HCT116 (cell line): ENCODE data around the gene CD300C. TPM values are rescaled to one million over a fixed set of nuclear protein-coding genes. Genes with fewer than 3 reads are reported as not detected.

Experiments
- ATAC-seq: fragments of 200-7000 bp; cut with Tn5 transposase; 2 replicates; pipeline ENCODE4 v1.9.1; 2020; ENCODE audit warnings: mild to moderate bottlenecking, moderate library complexity
- BruUV-seq: library from RNA; stranded (reverse); fragments of 400-500 nt; replicated peaks from 2 replicates; lab custom pipeline; 2021; lab: Mats Ljungman, UMichigan
- CTCF ChIA-PET: fragments of 300-600 bp; sonication (Branson Sonifier 250); formaldehyde crosslinking; loops from one replicate; lab custom pipeline; 2021; ENCODE audit warnings: antibody characterized with exemption; lab: Charles Lee
- POLR2A ChIA-PET: fragments of 300-600, 350-600 bp; sonication (Branson Sonifier 250); formaldehyde crosslinking; loops from one replicate; lab custom pipeline; 2021; ENCODE audit warnings: antibody characterized with exemption; lab: Charles Lee
- RAD21 ChIA-PET, 2 experiments: fragments of 300-600 bp; sonication (Branson Sonifier 250); formaldehyde crosslinking; loops; one replicate each; lab custom pipeline; 2023; ENCODE audit warnings: low total read pairs in 2 of 2; ENCODE audit not compliant: uncharacterized antibody in 2 of 2, unreplicated experiment in 2 of 2, low non-redundant PET in 1 of 2; lab: Charles Lee
- DNase-seq: peaks from one replicate; pipeline ENCODE4 v3.0.0-alpha.2; 2010; ENCODE audit warnings: low read depth, low spot score
- H2AFZ ChIP-seq: fragments of 200-600 bp; shearing (Covaris generic), sonication (generic); 2 replicates; pipeline ENCODE4 v1.6.1; 2017; ENCODE audit warnings: low read depth, mixed run types, mixed read lengths, antibody characterized with exemption, low read length; ENCODE audit not compliant: poor library complexity, severe bottlenecking
- H3K27ac ChIP-seq: 2 replicates; pipeline ENCODE4 v1.5.1; 2012; ENCODE audit warnings: low read depth, low read length
- H3K27me3 ChIP-seq: fragments of 200-600 bp; sonication (generic); 2 replicates; pipeline ENCODE4 v1.6.1; 2016; ENCODE audit warnings: mixed run types, low read length, mixed read lengths; ENCODE audit not compliant: insufficient read depth
- H3K36me3 ChIP-seq, 2 experiments: fragments of 200-500 bp in 1 of 2; fragments of 200-600 bp in 1 of 2; sonication (Bioruptor generic) in 1 of 2; sonication (generic) in 1 of 2; 2 replicates each; pipeline versions ENCODE4 v1.5.1 to v1.6.1; 2014 to 2016; ENCODE audit warnings: low read length in 2 of 2, inconsistent platforms in 1 of 2, mixed read lengths in 1 of 2, mixed run types in 1 of 2; ENCODE audit not compliant: insufficient read depth in 2 of 2, control insufficient read depth in 1 of 2
- H3K4me1 ChIP-seq, 2 experiments: fragments of 200-600 bp in 1 of 2; sonication (generic) in 1 of 2; 2 replicates each; pipeline versions ENCODE4 v1.5.1 to v1.6.1; 2012 to 2017; ENCODE audit warnings: low read length in 2 of 2, inconsistent platforms in 1 of 2, mild to moderate bottlenecking in 1 of 2, mixed read lengths in 1 of 2, mixed run types in 1 of 2, moderate library complexity in 1 of 2; ENCODE audit not compliant: insufficient read depth in 2 of 2, control insufficient read depth in 1 of 2
- H3K4me2 ChIP-seq: fragments of 200-600 bp; sonication (generic); 2 replicates; pipeline ENCODE4 v1.6.1; 2017; ENCODE audit warnings: mixed run types, low read length, mixed read lengths
- H3K4me3 ChIP-seq, 2 experiments: fragments of 200-600 bp in 1 of 2; sonication (generic) in 1 of 2; replicated peaks in 1 of 2; 2 replicates each; pipeline ENCODE4 v1.5.1; 2011 to 2016; ENCODE audit warnings: low read length in 2 of 2, control low read depth in 1 of 2, low read depth in 1 of 2, mild to moderate bottlenecking in 1 of 2, mixed read lengths in 1 of 2, mixed run types in 1 of 2
- H3K79me2 ChIP-seq: fragments of 200-600 bp; sonication (generic); 2 replicates; pipeline ENCODE4 v1.6.1; 2017; ENCODE audit warnings: mild to moderate bottlenecking, mixed run types, low read length, moderate library complexity, mixed read lengths; ENCODE audit not compliant: insufficient read depth
- H3K9ac ChIP-seq: fragments of 200-600 bp; sonication (generic); 2 replicates; pipeline ENCODE4 v1.6.1; 2016; ENCODE audit warnings: low read length, mixed read lengths
- H3K9me2 ChIP-seq: fragments of 200-600 bp; sonication (generic), shearing (Covaris generic); 2 replicates; pipeline ENCODE4 v1.6.1; 2017; ENCODE audit warnings: mixed run types, mild to moderate bottlenecking, moderate library complexity; ENCODE audit not compliant: insufficient read depth
- H3K9me3 ChIP-seq, 2 experiments: fragments of 200-500 bp in 1 of 2; fragments of 200-600 bp in 1 of 2; sonication (Bioruptor generic) in 1 of 2; sonication (generic) in 1 of 2; 2 replicates each; pipeline ENCODE4 v1.6.1; 2014 to 2017; ENCODE audit warnings: low read length in 2 of 2, mixed read lengths in 2 of 2, inconsistent platforms in 1 of 2, low read depth in 1 of 2, mild to moderate bottlenecking in 1 of 2, mixed run types in 1 of 2, moderate library complexity in 1 of 2; ENCODE audit not compliant: control insufficient read depth in 1 of 2, insufficient read depth in 1 of 2
- H4K20me1 ChIP-seq: fragments of 200-600 bp; sonication (generic), shearing (Covaris generic); 2 replicates; pipeline ENCODE4 v1.6.1; 2017; ENCODE audit warnings: mixed run types, mild to moderate bottlenecking, moderate library complexity; ENCODE audit not compliant: insufficient read depth
- CBX3 ChIP-seq: IDR thresholded peaks from 2 replicates; pipeline ENCODE4 v1.6.1; 2012; ENCODE audit warnings: low read depth
- CEBPB ChIP-seq: IDR thresholded peaks from 2 replicates; pipeline ENCODE4 v1.6.1; 2012; ENCODE audit warnings: low read depth
- ELF1 ChIP-seq: IDR thresholded peaks from 2 replicates; pipeline ENCODE4 v1.6.1; 2012; ENCODE audit warnings: low read depth, borderline replicate concordance
- EZH2 ChIP-seq: fragments of 200-600 bp; sonication (generic); IDR thresholded peaks from 2 replicates; pipeline ENCODE4 v1.6.1; 2017; ENCODE audit warnings: antibody characterized with exemption, mixed run types
- JUND ChIP-seq: IDR thresholded peaks from 2 replicates; pipeline ENCODE4 v1.6.1; 2012
- POLR2AphosphoS5 ChIP-seq: IDR thresholded peaks from 2 replicates; pipeline ENCODE4 v1.6.1; 2011; ENCODE audit warnings: mild to moderate bottlenecking, low read depth, low read length, moderate library complexity
- ZBTB33 ChIP-seq: IDR thresholded peaks from 2 replicates; pipeline ENCODE4 v1.6.1; 2011; ENCODE audit warnings: mild to moderate bottlenecking, low read length, moderate library complexity; ENCODE audit not compliant: insufficient replicate concordance; ENCODE audit errors: extremely low read depth
- intact Hi-C: fragments of 100-400 bp; cut with micrococcal nuclease; formaldehyde crosslinking; loops from 2 replicates; pipeline ENCODE4 v1.10.0; 2022
- total RNA-seq: library from RNA; stranded (reverse); gene quantifications from one replicate; pipeline ENCODE4 v1.2.1, GENCODE V29; 2021; ENCODE audit not compliant: unreplicated experiment

CD300C gene
- total RNA-seq, 1 experiment from 2014 or later = 0.15 TPM

- TF ChIP-seq CEBPB (no peak), POLR2AphosphoS5 (no peak), ZBTB33 (no peak)
- ChIA-PET CTCF (interaction anchor here (0.8 to 2.9 kb wide), 3 partner anchors 19 to 213 kb away, joined by 3 to 14 read pairs (median 3); partner anchors contain the start of gene CD300H), RAD21 (interaction anchor here (0.6 to 1.0 kb wide), 2 partner anchors 11 to 109 kb away, joined by 3 read pairs; no protein-coding TSS in a partner anchor), POLR2A (no interaction called here)
- H3K4me1 ChIP-seq = no peaks in the 10 kb centered on the region
- H3K27me3 ChIP-seq = peaks cover 66% of the 10 kb centered on the region
- H3K36me3 ChIP-seq = no peaks in the 10 kb centered on the region
- H3K9me2 ChIP-seq = no peaks in the 10 kb centered on the region
- no peak within 1 kb of the TSS for H3K9ac ChIP-seq
- DNase-seq (no peak), ATAC-seq (no peak; the same call in 1 of the 2 replicates)
- no peaks in the 10 kb centered on the region for H3K9me3 ChIP-seq
- intact Hi-C loops = no loop called here
- no peak within 1 kb of the TSS for H3K4me2 ChIP-seq
- no peaks in the 10 kb centered on the region for H3K79me2 ChIP-seq
- H2AFZ ChIP-seq = no peak within 1 kb of the TSS
- H3K4me3 ChIP-seq = no peak within 1 kb of the TSS
- no TSS peak for BruUV-seq
- H4K20me1 ChIP-seq = no peaks in the 10 kb centered on the region
- no peak within 1 kb of the TSS for H3K27ac ChIP-seq
Measured at GRCh38 chr17:74592087-74592990, 46.4 kb upstream of the CD300C start, which contains the start of gene CD300LD. TSS of gene CD300LD (minus strand) at chr17:74592283. CDS start at chr17:74592202, 81 bp downstream.

GRCh38 chr17:74591503-74591902 lies 45.6 kb upstream of the CD300C start:
- Histone ChIP-seq H3K4me2 (no peak overlapping the region), H3K4me3 (no peak overlapping the region), H3K9ac (no peak overlapping the region), H2AFZ (no peak overlapping the region), H3K36me3 (no peaks in the 10 kb centered on the region), H3K27ac (no peak overlapping the region), H3K4me1 (no peaks in the 10 kb centered on the region), H3K79me2 (no peaks in the 10 kb centered on the region), H3K27me3 (peaks cover 60% of the 10 kb centered on the region), H3K9me2 (no peaks in the 10 kb centered on the region), H3K9me3 (no peaks in the 10 kb centered on the region), H4K20me1 (no peaks in the 10 kb centered on the region)
- intact Hi-C loops = no loop called here
- POLR2A ChIA-PET = no interaction called here
- no TSS peak for BruUV-seq
- CTCF ChIA-PET = interaction anchor here (0.8 to 2.9 kb wide), 3 partner anchors 19 to 66 kb away, joined by 3 to 14 read pairs (median 3); partner anchors contain the start of gene CD300H
- RAD21 ChIA-PET = interaction anchor here in 1 of 2 experiments (0.6 kb wide), 1 partner anchor 109 kb away, joined by 3 read pairs; no protein-coding TSS in a partner anchor
- no peak for ATAC-seq
- DNase-seq = no peak
- TF ChIP-seq JUND = no peak
- no peak for TF ChIP-seq CBX3
- no peak for TF ChIP-seq EZH2
- no peak for TF ChIP-seq ELF1
- TF ChIP-seq, all 23 proteins: peak for 0
